BLaER1 treated with 17β-estradiol and CSF1 and Interleukin-3, amounts not matched to agents 10 nM and 100 nM (cell line): ENCODE data around the gene RHOT1.

Experiments used
- H3K27ac ChIP-seq, 11 experiments: shearing (Covaris generic); formaldehyde crosslinking; 2 replicates each; pipeline ENCODE4 v1.8.1; 2022
- H3K27me3 ChIP-seq, 11 experiments: shearing (Covaris generic); formaldehyde crosslinking; 2 replicates each; pipeline ENCODE4 v1.8.1; 2022
- H3K36me3 ChIP-seq, 11 experiments: shearing (Covaris generic); formaldehyde crosslinking; 2 replicates each; pipeline ENCODE4 v1.8.1; 2022
- H3K4me1 ChIP-seq, 10 experiments: shearing (Covaris generic); formaldehyde crosslinking; 2 replicates each; pipeline ENCODE4 v1.8.1; 2022
- H3K4me2 ChIP-seq, 11 experiments: shearing (Covaris generic); formaldehyde crosslinking; 2 replicates each; pipeline ENCODE4 v1.8.1; 2022
- H3K4me3 ChIP-seq, 10 experiments: shearing (Covaris generic); formaldehyde crosslinking; 2 replicates each; pipeline ENCODE4 v1.8.1; 2022
- H3K9ac ChIP-seq, 11 experiments: shearing (Covaris generic); formaldehyde crosslinking; 2 replicates each; pipeline ENCODE4 v1.8.1; 2022
- H3K9me3 ChIP-seq, 11 experiments: shearing (Covaris generic); formaldehyde crosslinking; replicated peaks in 1 of 11; 2 replicates each; pipeline ENCODE4 v1.8.1; 2022
- H4K20me1 ChIP-seq, 11 experiments: shearing (Covaris generic); formaldehyde crosslinking; 2 replicates each; pipeline ENCODE4 v1.8.1; 2022
- Cebpa-rat ChIP-seq, 11 experiments: shearing (Covaris generic); IDR thresholded peaks; 2 replicates each; pipeline ENCODE4 v1.8.1; 2022

Gene RHOT1

GRCh38 chr17:32274643-32275042 lies 132.3 kb downstream of the RHOT1 start:
- H4K20me1 ChIP-seq, result peaks cover 0 to 38% (median 0%) of the 10 kb centered on the region in 11 experiments; a peak in 7 of 22 replicates
- peak overlapping the region in 1 of 11 experiments; percentile 72; a peak in 1 of 22 replicates for H3K27ac ChIP-seq
- peak overlapping the region; percentile 76 to 98 (median 87) for H3K4me2 ChIP-seq
- TF ChIP-seq Cebpa-rat (IDR thresholded peaks at IDR 0.05), result no peak
- no peaks in the 10 kb centered on the region for H3K36me3 ChIP-seq
- H3K9me3 ChIP-seq, result no peaks in the 10 kb centered on the region
- H3K4me3 ChIP-seq, result no peak overlapping the region
- peaks cover 24 to 45% (median 36%) of the 10 kb centered on the region in 10 experiments for H3K4me1 ChIP-seq
- H3K27me3 ChIP-seq, result peaks cover 13 to 27% (median 17%) of the 10 kb centered on the region in 11 experiments
- no peak overlapping the region for H3K9ac ChIP-seq
